ENCODE data around the gene STAP1.

GRCh38 chr4:67549123-67549522, 9.4 kb upstream of the STAP1 start:
- TF ChIP-seq CTCF (IDR thresholded peaks at IDR 0.05) (no peak), POLR2A (IDR thresholded peaks at IDR 0.05) (no peak)
